Suprapubic skin (tissue), 4 donors: ENCODE results near the gene HP. TPM values are rescaled to one million over a fixed set of nuclear protein-coding genes. Genes with fewer than 3 reads are reported as not detected.
A peak's percentile ranks its signal among the peaks of the same experiment; 100 is the strongest.

Experiments
- DNase-seq, 2 donors: peaks; one replicate each; pipeline ENCODE4 v3.0.0-alpha.2; 2019; ENCODE audit warnings: low spot score in 2 of 2
- H3K27ac ChIP-seq: fragments of 200-600 bp; sonication (generic); one replicate; pipeline ENCODE4 v1.5.1; 2019
- H3K27me3 ChIP-seq: fragments of 200-600 bp; sonication (generic); one replicate; pipeline ENCODE4 v1.5.1; 2019
- H3K36me3 ChIP-seq: fragments of 200-600 bp; sonication (generic); one replicate; pipeline ENCODE4 v1.5.1; 2019
- H3K4me1 ChIP-seq: fragments of 200-600 bp; sonication (generic); one replicate; pipeline ENCODE4 v1.5.1; 2019
- H3K4me3 ChIP-seq: fragments of 200-600 bp; sonication (generic); one replicate; pipeline ENCODE4 v1.5.1; 2019; ENCODE audit warnings: mild to moderate bottlenecking
- H3K9me3 ChIP-seq: fragments of 200-600 bp; sonication (generic); one replicate; pipeline ENCODE4 v1.5.1; 2019
- CTCF ChIP-seq, 2 donors: fragments of 200-600 bp in 1 of 2; fragments of 450-650 bp in 1 of 2; sonication (generic) in 1 of 2; IDR thresholded peaks; one replicate each; pipeline ENCODE4 v1.5.1; 2016 to 2019; ENCODE audit warnings: antibody characterized with exemption in 2 of 2, mild to moderate bottlenecking in 1 of 2, moderate library complexity in 1 of 2
- EP300 ChIP-seq: sonication (generic); formaldehyde crosslinking; IDR thresholded peaks from one replicate; pipeline ENCODE4 v1.6.1; 2017; ENCODE audit warnings: antibody characterized with exemption
- POLR2A ChIP-seq, 2 donors: fragments of 450-650 bp; IDR thresholded peaks; one replicate each; pipeline ENCODE4 v1.6.1; 2017; ENCODE audit warnings: antibody characterized with exemption in 2 of 2, mild to moderate bottlenecking in 2 of 2, moderate library complexity in 2 of 2
- POLR2AphosphoS5 ChIP-seq, 3 donors: sonication (generic); formaldehyde crosslinking; IDR thresholded peaks; one replicate each; pipeline ENCODE4 v1.6.1; 2017; ENCODE audit warnings: antibody characterized with exemption in 3 of 3
- WGBS: methylation state at CpG from one replicate; pipeline ENCODE4 v1.1.5; 2018; 5-methylcytosine and 5-hydroxymethylcytosine counted together
- total RNA-seq, 4 donors: library from RNA; depleted of rRNA; stranded (reverse); fragments of >200 nt; gene quantifications; one replicate each; pipeline ENCODE4 v1.1.0, GENCODE V29; 2016

Gene HP
- total RNA-seq, 4 donors from 2014 or later = 0.65 to 170 (median 6.0) TPM

- 1% methylated on average over 30 of the region's 43 CpGs for WGBS
- peak within 1 kb of the TSS; percentile 94 for H3K27ac ChIP-seq
- H3K36me3 ChIP-seq = peaks cover 45% of the 10 kb centered on the region
- peak; percentile 96 for DNase-seq
- H3K4me3 ChIP-seq = peak within 1 kb of the TSS; percentile 93
- H3K4me1 ChIP-seq = peaks cover 41% of the 10 kb centered on the region
- H3K9me3 ChIP-seq = no peaks in the 10 kb centered on the region
- no peaks in the 10 kb centered on the region for H3K27me3 ChIP-seq
- TF ChIP-seq POLR2AphosphoS5 (IDR thresholded peaks at IDR 0.05) = peak in 1 of 3 donors; percentile 55
- TF ChIP-seq CTCF (IDR thresholded peaks at IDR 0.05) = no peak
- no peak for TF ChIP-seq EP300
- peak in 1 of 2 donors; percentile 46 for TF ChIP-seq POLR2A (IDR thresholded peaks at IDR 0.05)
Observed at GRCh38 chr16:72093448-72094265, 39.4 kb downstream of the HP start, which contains the start of the genes DHX38 and TXNL4B. Gene DHX38, plus strand, starts transcription at chr16:72093847. Its CDS starts 2,311 bp downstream, at chr16:72096158. Gene TXNL4B, minus strand, starts transcription at chr16:72093620. Its CDS starts 2,871 bp downstream, at chr16:72090749.

- Histone ChIP-seq H3K27ac (peak overlapping the region; percentile 94), H3K9me3 (no peaks in the 10 kb centered on the region), H3K4me1 (peaks cover 41% of the 10 kb centered on the region), H3K4me3 (peak overlapping the region; percentile 93), H3K36me3 (peaks cover 45% of the 10 kb centered on the region), H3K27me3 (no peaks in the 10 kb centered on the region)
- 2% methylated on average over 11 of the region's 11 CpGs for WGBS
- TF ChIP-seq CTCF (IDR thresholded peaks at IDR 0.05) (no peak), POLR2A (IDR thresholded peaks at IDR 0.05) (no peak), POLR2AphosphoS5 (IDR thresholded peaks at IDR 0.05) (no peak), EP300 (no peak)
- DNase-seq = no peak
Observed at GRCh38 chr16:72094266-72094610, 39.9 kb downstream of the HP start.

- peaks cover 79% of the 10 kb centered on the region for H3K36me3 ChIP-seq
- no peaks in the 10 kb centered on the region for H3K9me3 ChIP-seq
- 85% methylated on average over 12 of the region's 15 CpGs for WGBS
- no peak overlapping the region for H3K27ac ChIP-seq
- peaks cover 21% of the 10 kb centered on the region for H3K4me1 ChIP-seq
- DNase-seq = no peak
- TF ChIP-seq POLR2AphosphoS5 (IDR thresholded peaks at IDR 0.05) = no peak
- no peak for TF ChIP-seq POLR2A (IDR thresholded peaks at IDR 0.05)
- TF ChIP-seq EP300 = no peak
- no peak for TF ChIP-seq CTCF (IDR thresholded peaks at IDR 0.05)
- no peaks in the 10 kb centered on the region for H3K27me3 ChIP-seq
- no peak overlapping the region for H3K4me3 ChIP-seq
Observed at GRCh38 chr16:72098936-72099335, 44.6 kb downstream of the HP start.

GRCh38 chr16:72099377-72099818 is 45.1 kb downstream of the HP start:
- Histone ChIP-seq H3K9me3 (no peaks in the 10 kb centered on the region), H3K27ac (no peak overlapping the region), H3K27me3 (no peaks in the 10 kb centered on the region), H3K4me3 (no peak overlapping the region), H3K36me3 (peaks cover 84% of the 10 kb centered on the region), H3K4me1 (peaks cover 17% of the 10 kb centered on the region)
- 73% methylated on average over 12 of the region's 12 CpGs for WGBS
- peak in 1 of 2 donors; percentile 36 for TF ChIP-seq CTCF (IDR thresholded peaks at IDR 0.05)
- TF ChIP-seq POLR2A (IDR thresholded peaks at IDR 0.05) = no peak
- no peak for DNase-seq

GRCh38 chr16:72101195-72101594 is 46.9 kb downstream of the HP start:
- Histone ChIP-seq H3K36me3 (peaks cover 100% of the 10 kb centered on the region), H3K9me3 (no peaks in the 10 kb centered on the region)
- 85% methylated on average over 10 of the region's 10 CpGs for WGBS

More at GRCh38 chr16:72101195-72101594, 46.9 kb downstream of the HP start:
- Histone ChIP-seq H3K4me3 (no peak overlapping the region), H3K27me3 (no peaks in the 10 kb centered on the region), H3K27ac (no peak overlapping the region), H3K4me1 (no peaks in the 10 kb centered on the region)
- TF ChIP-seq POLR2AphosphoS5 (IDR thresholded peaks at IDR 0.05) (no peak), POLR2A (IDR thresholded peaks at IDR 0.05) (no peak), CTCF (IDR thresholded peaks at IDR 0.05) (no peak), EP300 (no peak)
- no peak for DNase-seq
